SK-N-SH (cell line): ENCODE results near the gene CDK5RAP1. TPM values are rescaled to one million over a fixed set of nuclear protein-coding genes. Genes with fewer than 3 reads are reported as not detected.

ENCODE experiments used
- CTCF ChIA-PET: fragments of 300-600, 350-600 bp; formaldehyde crosslinking; extraction: SDS; loops from one replicate; lab custom pipeline; 2021; lab: Yijun Ruan, JAX
- POLR2A ChIA-PET: fragments of 350-600 bp; sonication (Branson Sonifier 250); formaldehyde crosslinking; extraction: SDS; loops from one replicate; lab custom pipeline; 2020; ENCODE audit warnings: antibody characterized with exemption, inconsistent platforms; lab: Yijun Ruan, JAX
- DNase-seq: peaks from one replicate; pipeline ENCODE4 v3.0.0; 2012
- H2AFZ ChIP-seq: fragments of 200-600 bp; sonication (generic); 2 replicates; pipeline ENCODE4 v1.8.1; 2016; ENCODE audit warnings: antibody characterized with exemption, mild to moderate bottlenecking, low read depth
- H3F3A ChIP-seq: fragments of 200-600 bp; sonication (generic); replicated peaks from 2 replicates; pipeline ENCODE3; 2016; ENCODE audit warnings: antibody characterized with exemption, mild to moderate bottlenecking; ENCODE audit not compliant: insufficient read depth
- H3K27ac ChIP-seq, 2 experiments: fragments of 200-500 bp in 1 of 2; fragments of 200-600 bp in 1 of 2; sonication (Bioruptor generic) in 1 of 2; sonication (generic), shearing (Covaris generic) in 1 of 2; 2 replicates each; pipeline versions ENCODE4 v1.5.1 to v1.6.1; 2014 to 2016; ENCODE audit warnings: low read depth in 2 of 2, inconsistent platforms in 1 of 2, low read length in 1 of 2, mild to moderate bottlenecking in 1 of 2, mixed read lengths in 1 of 2
- H3K27me3 ChIP-seq: fragments of 200-600 bp; sonication (generic), shearing (Covaris generic); 2 replicates; pipeline ENCODE4 v1.6.1; 2016; ENCODE audit warnings: mixed run types; ENCODE audit not compliant: insufficient read depth
- H3K36me3 ChIP-seq, 2 experiments: fragments of 200-500 bp in 1 of 2; fragments of 200-600 bp in 1 of 2; sonication (Bioruptor generic) in 1 of 2; sonication (generic) in 1 of 2; replicated peaks in 1 of 2; 2 replicates each; pipeline versions ENCODE3 to v1.5.1; 2014 to 2016; ENCODE audit warnings: low read length in 1 of 2, mild to moderate bottlenecking in 1 of 2; ENCODE audit not compliant: insufficient read depth in 2 of 2, control insufficient read depth in 1 of 2
- H3K4me1 ChIP-seq, 2 experiments: fragments of 200-500 bp in 1 of 2; fragments of 200-600 bp in 1 of 2; sonication (Bioruptor generic) in 1 of 2; sonication (generic), shearing (Covaris generic) in 1 of 2; 2 replicates each; pipeline versions ENCODE4 v1.5.1 to v1.6.1; 2014 to 2016; ENCODE audit warnings: low read depth in 1 of 2, low read length in 1 of 2, mixed run types in 1 of 2; ENCODE audit not compliant: insufficient read depth in 2 of 2, control insufficient read depth in 1 of 2
- H3K4me2 ChIP-seq: fragments of 200-600 bp; sonication (generic), shearing (Covaris generic); 2 replicates; pipeline ENCODE4 v1.6.1; 2017; ENCODE audit warnings: mixed run types
- H3K4me3 ChIP-seq, 2 experiments: fragments of 200-500 bp in 1 of 2; fragments of 200-600 bp in 1 of 2; sonication (Bioruptor generic) in 1 of 2; sonication (generic), shearing (Covaris generic) in 1 of 2; 2 replicates each; pipeline versions ENCODE4 v1.5.1 to v1.8.1; 2014 to 2016; ENCODE audit warnings: low read depth in 2 of 2, inconsistent platforms in 1 of 2, low read length in 1 of 2, mild to moderate bottlenecking in 1 of 2, mixed read lengths in 1 of 2, moderate library complexity in 1 of 2
- H3K79me2 ChIP-seq: fragments of 200-600 bp; sonication (generic); 2 replicates; pipeline ENCODE4 v1.8.1; 2017; ENCODE audit warnings: mild to moderate bottlenecking; ENCODE audit not compliant: insufficient read depth
- H3K9ac ChIP-seq: fragments of 200-600 bp; sonication (generic); 2 replicates; pipeline ENCODE4 v1.6.1; 2017; ENCODE audit warnings: mixed run types
- H3K9me2 ChIP-seq: fragments of 200-600 bp; sonication (generic); 2 replicates; pipeline ENCODE4 v1.6.1; 2017; ENCODE audit warnings: mixed run types
- H3K9me3 ChIP-seq: fragments of 200-600 bp; sonication (generic); 2 replicates; pipeline ENCODE4 v1.6.1; 2017; ENCODE audit warnings: mixed run types, mild to moderate bottlenecking, moderate library complexity
- H4K20me1 ChIP-seq: fragments of 200-600 bp; sonication (generic); 2 replicates; pipeline ENCODE4 v1.6.1; 2017; ENCODE audit warnings: mild to moderate bottlenecking, mixed run types; ENCODE audit not compliant: insufficient read depth
- ELF1 ChIP-seq: IDR thresholded peaks from 2 replicates; pipeline ENCODE4 v1.4.0; 2012
- EZH2phosphoT487 ChIP-seq: fragments of 200-600 bp; sonication (generic); IDR thresholded peaks from 2 replicates; pipeline ENCODE4 v1.6.1; 2017; ENCODE audit warnings: low read depth, mixed run types, mild to moderate bottlenecking, antibody characterized with exemption, moderate library complexity, borderline replicate concordance
- FOXJ3 ChIP-seq: sonication (generic); formaldehyde crosslinking; IDR thresholded peaks from 2 replicates; pipeline ENCODE4 v1.5.1; 2020; ENCODE audit warnings: mild to moderate bottlenecking, missing genetic modification reagents
- JUND ChIP-seq: IDR thresholded peaks from 2 replicates; pipeline ENCODE4 v1.4.0; 2012
- MEF2A ChIP-seq: IDR thresholded peaks from 2 replicates; pipeline ENCODE4 v1.4.0; 2012; ENCODE audit warnings: low read depth, borderline replicate concordance
- NFIC ChIP-seq: IDR thresholded peaks from 2 replicates; pipeline ENCODE4 v1.4.0; 2012; ENCODE audit warnings: borderline replicate concordance
- NRF1 ChIP-seq: IDR thresholded peaks from 2 replicates; pipeline ENCODE4 v1.6.1; 2012; ENCODE audit warnings: low read depth, mild to moderate bottlenecking, low read length
- PBX3 ChIP-seq: IDR thresholded peaks from 2 replicates; pipeline ENCODE4; 2012
- RAD21 ChIP-seq: IDR thresholded peaks from 2 replicates; pipeline ENCODE4 v1.6.1; 2012; ENCODE audit warnings: mild to moderate bottlenecking, low read length
- RFX5 ChIP-seq: IDR thresholded peaks from 2 replicates; pipeline ENCODE4 v1.6.1; 2012; ENCODE audit warnings: mild to moderate bottlenecking, improper control_type of control experiment, low read length
- SIN3A ChIP-seq: IDR thresholded peaks from 2 replicates; pipeline ENCODE4 v1.6.1; 2012; ENCODE audit warnings: low read depth, mild to moderate bottlenecking, low read length, moderate library complexity, borderline replicate concordance
- SMC3 ChIP-seq: IDR thresholded peaks from 2 replicates; pipeline ENCODE4 v1.6.1; 2012; ENCODE audit warnings: low read depth, low read length, improper control_type of control experiment
- WGBS: methylation state at CpG from one replicate; pipeline ENCODE4 v1.1.6; 2017; ENCODE audit warnings: low lambda C conversion rate; 5-methylcytosine and 5-hydroxymethylcytosine counted together
- polyA plus RNA-seq, 3 experiments: library from polyadenylated mRNA; depleted of rRNA; stranded (reverse); fragments of >200 nt; gene quantifications; 2 replicates each; pipeline ENCODE4 v1.2.3, GENCODE V29; 2012
- TF ChIP-seq, protein P1 (sequence below): fragments of 150-350 bp; IDR thresholded peaks from 2 replicates; pipeline ENCODE4 v1.6.1; 2016; ENCODE audit warnings: mild to moderate bottlenecking, low read depth, low read length
- TF ChIP-seq, protein P2 (sequence below): IDR thresholded peaks from 2 replicates; pipeline ENCODE4 v1.4.0; 2012; ENCODE audit warnings: low read depth, borderline replicate concordance

The CDK5RAP1 gene
- polyA plus RNA-seq, 1 of the 3 experiments (the other 2 are of a cell fraction): 30.5 TPM

- 97% methylated on average over 4 of the region's 4 CpGs for WGBS
- ChIA-PET POLR2A (interaction anchor here (2.2 kb wide), 1 partner anchor 272 kb away, joined by 8 read pairs; the partner anchor contains the start of gene ACTL10), CTCF (interaction anchor here (2.1 kb wide), 1 partner anchor 21 kb away, joined by 6 read pairs; no protein-coding TSS in a partner anchor)
- Histone ChIP-seq H3K27me3 (no peaks in the 10 kb centered on the region), H3K9me3 (no peaks in the 10 kb centered on the region), H3K4me1 (no peaks in the 10 kb centered on the region; a peak in 1 of 4 replicates), H3K9ac (no peak overlapping the region), H3F3A (no peaks in the 10 kb centered on the region), H2AFZ (no peak overlapping the region), H3K36me3 (peaks cover 9 to 35% of the 10 kb centered on the region in 2 experiments), H3K4me3 (no peak overlapping the region), H3K4me2 (no peak overlapping the region), H4K20me1 (no peaks in the 10 kb centered on the region), H3K9me2 (no peaks in the 10 kb centered on the region), H3K79me2 (peaks cover 36% of the 10 kb centered on the region), H3K27ac (no peak overlapping the region)
- no peak for DNase-seq
- TF ChIP-seq EZH2phosphoT487 (no peak), JUND (no peak), RAD21 (no peak; the same call in 1 of the 2 replicates), SMC3 (no peak), NFIC (no peak), MEF2A (no peak), NRF1 (no peak)
- TF ChIP-seq, protein P1, sequence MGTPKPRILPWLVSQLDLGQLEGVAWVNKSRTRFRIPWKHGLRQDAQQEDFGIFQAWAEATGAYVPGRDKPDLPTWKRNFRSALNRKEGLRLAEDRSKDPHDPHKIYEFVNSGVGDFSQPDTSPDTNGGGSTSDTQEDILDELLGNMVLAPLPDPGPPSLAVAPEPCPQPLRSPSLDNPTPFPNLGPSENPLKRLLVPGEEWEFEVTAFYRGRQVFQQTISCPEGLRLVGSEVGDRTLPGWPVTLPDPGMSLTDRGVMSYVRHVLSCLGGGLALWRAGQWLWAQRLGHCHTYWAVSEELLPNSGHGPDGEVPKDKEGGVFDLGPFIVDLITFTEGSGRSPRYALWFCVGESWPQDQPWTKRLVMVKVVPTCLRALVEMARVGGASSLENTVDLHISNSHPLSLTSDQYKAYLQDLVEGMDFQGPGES: no peak
These were observed 6.6 kb downstream of the CDK5RAP1 start for GRCh38 chr20:33394718-33395117.

DNA sequence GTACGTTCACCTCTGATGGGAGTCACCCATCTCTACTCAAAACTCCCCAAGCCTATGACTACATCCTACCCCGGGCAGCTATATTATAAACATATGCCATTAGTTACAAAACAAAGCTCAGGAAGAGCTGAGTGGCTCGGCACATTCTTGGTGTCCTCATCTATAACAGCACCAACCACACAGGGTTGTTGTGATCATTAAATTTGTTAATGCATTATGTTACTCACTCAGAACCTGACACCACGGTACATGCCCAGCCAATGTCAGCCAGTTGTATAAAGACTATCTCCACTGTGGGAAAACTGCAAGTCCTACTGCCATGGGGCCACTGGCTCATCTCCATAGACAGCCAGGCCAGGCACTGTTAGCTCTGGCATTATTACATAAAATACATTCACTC lies 7.7 kb downstream of the CDK5RAP1 start:
- H3K4me1 ChIP-seq: no peaks in the 10 kb centered on the region; a peak in 1 of 4 replicates
- DNase-seq: no peak
- H3F3A ChIP-seq: no peaks in the 10 kb centered on the region
- no peak for TF ChIP-seq PBX3
- TF ChIP-seq ELF1: no peak
- TF ChIP-seq, protein P1: no peak
- TF ChIP-seq, protein P2, sequence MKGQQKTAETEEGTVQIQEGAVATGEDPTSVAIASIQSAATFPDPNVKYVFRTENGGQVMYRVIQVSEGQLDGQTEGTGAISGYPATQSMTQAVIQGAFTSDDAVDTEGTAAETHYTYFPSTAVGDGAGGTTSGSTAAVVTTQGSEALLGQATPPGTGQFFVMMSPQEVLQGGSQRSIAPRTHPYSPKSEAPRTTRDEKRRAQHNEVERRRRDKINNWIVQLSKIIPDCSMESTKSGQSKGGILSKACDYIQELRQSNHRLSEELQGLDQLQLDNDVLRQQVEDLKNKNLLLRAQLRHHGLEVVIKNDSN: no peak
- no peak for TF ChIP-seq FOXJ3 (CRISPR knock-in tag)
- TF ChIP-seq SIN3A: no peak
- no peak for TF ChIP-seq RAD21
- no peak for TF ChIP-seq JUND
- TF ChIP-seq RFX5: no peak
- TF ChIP-seq, all 33 proteins: peak for 0
- Histone ChIP-seq H3K36me3 (peaks cover 9 to 37% of the 10 kb centered on the region in 2 experiments), H3K9me2 (no peaks in the 10 kb centered on the region), H3K79me2 (peaks cover 25% of the 10 kb centered on the region), H4K20me1 (no peaks in the 10 kb centered on the region), H2AFZ (no peak overlapping the region), H3K4me2 (no peak overlapping the region), H3K9ac (no peak overlapping the region), H3K4me3 (no peak overlapping the region), H3K27ac (no peak overlapping the region), H3K27me3 (no peaks in the 10 kb centered on the region), H3K9me3 (no peaks in the 10 kb centered on the region)
- CTCF ChIA-PET: no interaction called here
- 94% methylated on average over 4 of the region's 4 CpGs for WGBS
- POLR2A ChIA-PET: interaction anchor here (2.2 kb wide), 1 partner anchor 273 kb away, joined by 8 read pairs; the partner anchor contains the start of gene ACTL10
